ENCODE data around the gene OR51B6. TPM values are rescaled to one million over a fixed set of nuclear protein-coding genes. Genes with fewer than 3 reads are reported as not detected.

The OR51B6 gene
- total and polyA plus RNA-seq, 2 experiments from 2014 or later = not detected

GRCh38 chr11:5335170-5335569, 16.1 kb upstream of the OR51B6 start:
- H2AFZ ChIP-seq = no peak overlapping the region
- no peak for ATAC-seq
- TF ChIP-seq ZNF331 (CRISPR knock-in tag; IDR thresholded peaks at IDR 0.05; ENCODE audit: low read depth) = no peak
- TF ChIP-seq ZNF114 (CRISPR knock-in tag; IDR thresholded peaks at IDR 0.05) = no peak
- TF ChIP-seq NANOG (IDR thresholded peaks at IDR 0.05; ENCODE audit: borderline replicate concordance) = no peak
- TF ChIP-seq POLR2AphosphoS5 (IDR thresholded peaks at IDR 0.05; ENCODE audit: low read depth) = no peak
- no peak for TF ChIP-seq CTCF (conservative IDR thresholded peaks at IDR 0.05; ENCODE audit: low read depth in 2 of 2)
- TF ChIP-seq STAT1 (IDR thresholded peaks at IDR 0.05; ENCODE audit: unreplicated experiment) = no peak
- TF ChIP-seq REST (IDR thresholded peaks at IDR 0.05; ENCODE audit: unreplicated experiment) = no peak
- no peak for TF ChIP-seq JUNB (IDR thresholded peaks at IDR 0.05; ENCODE audit: unreplicated experiment)
- no peak for TF ChIP-seq EZH2phosphoT487 (IDR thresholded peaks at IDR 0.05; ENCODE audit: unreplicated experiment)
- TF ChIP-seq CREB1 (CRISPR knock-in tag; IDR thresholded peaks at IDR 0.05; ENCODE audit: low read depth) = no peak
- TF ChIP-seq EZH2 (IDR thresholded peaks at IDR 0.05; ENCODE audit: low read depth, unreplicated experiment) = no peak
- TF ChIP-seq ZNF462 (CRISPR knock-in tag; IDR thresholded peaks at IDR 0.05) = no peak
- no peak for TF ChIP-seq ETS1 (IDR thresholded peaks at IDR 0.05)
- H3K36me3 ChIP-seq (ENCODE audit: insufficient read depth) = no peaks in the 10 kb centered on the region
- no peaks in the 10 kb centered on the region for H3K79me2 ChIP-seq (replicated peaks; ENCODE audit: insufficient read depth)
- H3K4me1 Mint-ChIP-seq = no peaks in the 10 kb centered on the region
- H3F3A ChIP-seq (replicated peaks; ENCODE audit: low read depth) = no peaks in the 10 kb centered on the region
- no peak overlapping the region for H3K27ac Mint-ChIP-seq
- no peaks in the 10 kb centered on the region for H4K20me1 ChIP-seq (replicated peaks; ENCODE audit: insufficient read depth)
- peaks cover 6% of the 10 kb centered on the region; the same call in 1 of the 2 replicates for H3K9me2 ChIP-seq (ENCODE audit: insufficient read depth)
- H3K27me3 Mint-ChIP-seq (ENCODE audit: insufficient read depth, low read depth, poor library complexity) = no peaks in the 10 kb centered on the region
- no peaks in the 10 kb centered on the region; the same call in 2 of the 3 replicates for H3K9me3 Mint-ChIP-seq
- no peak overlapping the region for H3K4me3 ChIP-seq
- no peaks in the 10 kb centered on the region for H3K4me1 ChIP-seq (ENCODE audit: insufficient read depth)
- H3K27ac ChIP-seq (ENCODE audit: low read depth) = no peak overlapping the region
- no peaks in the 10 kb centered on the region for H3K27me3 ChIP-seq (ENCODE audit: insufficient read depth)
- no peaks in the 10 kb centered on the region for H3K36me3 Mint-ChIP-seq (ENCODE audit: low read depth)
- no peak overlapping the region for H3K4me2 ChIP-seq
- no peak overlapping the region for H3K4me3 Mint-ChIP-seq
- no peak for DNase-seq (ENCODE audit: low spot score)

Measured in GM23338 (cell line).